Stimulated activated naive B cell treated with anti-CD40 and anti-IgM and Interleukin-4, amounts not matched to agents 10 μg/mL and 1 μg/mL and 100 μg/mL, for 72 hours (primary cell): ENCODE results near the gene ZNF654.
"Not testable (repeated sequence)": the region's sequence is repeated elsewhere in the genome, so short reads cannot be mapped to it uniquely, and the experiment has no call there.

ENCODE experiments used
- ATAC-seq, 2 donors: fragments of 150-1000 bp; cut with Tn5 transposase; replicated peaks; 2 replicates each; pipeline ENCODE4 v1.10.0; 2021; ENCODE audit warnings: moderate library complexity in 1 of 2
- DNase-seq: peaks from one replicate; pipeline ENCODE4 v3.0.0; 2021
- H3K27ac Mint-ChIP-seq: one replicate; pipeline ENCODE4 v1.8.0; 2022; ENCODE audit warnings: mild to moderate bottlenecking, mixed read lengths
- H3K27me3 Mint-ChIP-seq, 2 donors: one replicate each; pipeline ENCODE4 v1.8.0; 2022; ENCODE audit warnings: mixed read lengths in 2 of 2
- H3K36me3 Mint-ChIP-seq, 2 donors: one replicate each; pipeline ENCODE4 v1.8.0; 2022; ENCODE audit warnings: mixed read lengths in 2 of 2, mild to moderate bottlenecking in 1 of 2
- H3K4me1 Mint-ChIP-seq, 2 donors: one replicate each; pipeline ENCODE4 v1.8.0; 2022; ENCODE audit warnings: mixed read lengths in 2 of 2, mild to moderate bottlenecking in 1 of 2
- H3K4me3 Mint-ChIP-seq, 2 donors: one replicate each; pipeline ENCODE4 v1.8.0; 2022; ENCODE audit warnings: mild to moderate bottlenecking in 2 of 2, mixed read lengths in 2 of 2, moderate library complexity in 1 of 2
- H3K9me3 Mint-ChIP-seq, 2 donors: one replicate each; pipeline ENCODE4 v1.8.0; 2022; ENCODE audit warnings: mixed read lengths in 2 of 2, mild to moderate bottlenecking in 1 of 2

ZNF654 gene

DNA sequence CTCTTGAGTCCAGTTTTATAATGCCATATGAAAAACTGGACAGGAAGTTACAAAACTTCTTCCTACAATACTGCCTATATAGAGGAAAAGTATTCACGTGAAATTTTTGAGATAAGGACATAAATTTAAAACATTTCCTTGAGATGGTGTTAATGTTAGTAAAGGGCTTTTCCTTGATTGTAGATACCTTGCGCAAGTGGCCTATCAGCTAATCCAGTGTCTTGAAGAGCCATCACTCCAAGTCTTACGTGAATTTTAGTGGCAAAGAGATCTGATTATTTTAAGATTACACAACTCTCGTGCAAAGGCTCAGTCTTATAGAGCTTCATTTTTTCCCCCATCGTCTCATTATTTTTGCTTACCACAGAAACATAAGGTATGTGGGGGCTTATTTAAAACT, 109.1 kb downstream of the ZNF654 start:
- Mint-ChIP-seq H3K36me3 (peaks cover 16 to 30% of the 10 kb centered on the region in 2 donors), H3K4me3 (no peak overlapping the region), H3K4me1 (peaks cover 0 to under 1% of the 10 kb centered on the region in 2 donors), H3K9me3 (no peaks in the 10 kb centered on the region), H3K27ac (no peak overlapping the region), H3K27me3 (no peaks in the 10 kb centered on the region)
- no peak for DNase-seq
- no peak for ATAC-seq

DNA sequence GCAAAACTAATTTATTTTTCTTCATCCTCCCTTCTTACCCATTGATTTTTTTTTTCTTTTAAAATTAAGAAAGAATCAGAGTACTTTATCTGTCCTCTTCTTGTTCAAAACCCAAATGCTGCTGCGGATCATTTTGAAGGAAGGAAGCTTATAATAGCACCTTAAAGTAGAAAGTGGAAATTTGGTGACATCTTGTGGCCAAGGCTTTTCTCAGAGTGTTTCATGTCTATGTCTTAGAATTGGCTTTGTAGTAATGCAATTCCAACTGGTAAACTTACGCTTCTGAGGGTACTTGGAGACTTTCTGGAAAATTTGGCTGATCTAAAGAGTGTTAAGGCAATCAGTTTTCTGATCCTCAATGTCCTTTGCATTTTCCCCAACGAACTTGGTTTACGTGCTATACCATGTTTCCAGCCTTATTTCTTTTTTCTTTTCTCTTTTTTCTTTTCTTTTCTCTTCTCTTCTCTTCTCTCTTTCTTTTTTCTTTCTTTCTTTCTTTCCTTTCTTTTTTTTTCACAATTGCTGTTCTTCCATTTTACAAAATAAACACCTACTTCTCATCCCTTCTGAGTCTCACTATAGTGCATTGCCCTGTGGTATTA, 121.4 kb downstream of the ZNF654 start:
- no peak overlapping the region for H3K4me3 Mint-ChIP-seq
- no peak overlapping the region for H3K27ac Mint-ChIP-seq
- peak; percentile 63 to 73 for ATAC-seq

DNA sequence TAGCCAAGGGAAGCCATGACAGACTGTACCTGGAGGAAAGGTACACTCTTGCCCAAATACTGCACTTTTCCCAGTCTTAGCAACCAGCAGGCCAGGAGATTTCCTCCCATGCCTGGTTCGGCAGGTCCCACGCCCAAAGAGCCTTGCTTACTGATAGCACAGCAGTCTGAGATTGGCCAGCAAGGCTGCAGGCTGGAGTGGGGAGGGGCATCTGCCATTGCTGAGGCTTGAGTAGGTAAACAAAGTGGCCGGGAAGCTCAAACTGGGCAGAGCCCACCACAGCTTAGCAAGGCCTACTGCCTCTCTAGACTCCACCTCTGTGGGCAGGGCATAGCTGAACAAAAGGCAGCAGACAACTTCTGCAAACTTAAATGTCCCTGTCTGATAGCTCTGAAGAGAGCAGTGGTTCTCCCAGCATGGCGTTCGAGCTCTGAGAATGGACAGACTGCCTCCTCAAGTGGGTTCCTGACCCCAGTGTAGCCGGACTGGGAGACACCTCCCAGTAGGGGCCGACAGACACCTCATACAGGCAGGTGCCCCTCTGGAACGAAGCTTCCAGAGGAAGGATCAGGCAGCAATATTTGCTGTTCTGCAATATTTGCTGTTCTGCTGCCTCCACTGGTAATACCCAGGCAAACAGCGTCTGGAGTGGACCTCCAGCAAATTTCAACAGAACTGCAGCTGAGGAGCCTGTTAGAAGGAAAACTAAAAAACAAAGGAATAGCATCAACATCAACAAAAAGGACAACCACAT, 123.3 kb downstream of the ZNF654 start:
- not testable (repeated sequence) for H3K4me3 Mint-ChIP-seq, H3K36me3 Mint-ChIP-seq, H3K4me1 Mint-ChIP-seq

More for the DNA sequence above, 121.4 kb downstream of the ZNF654 start:
- H3K27me3 Mint-ChIP-seq = no peaks in the 10 kb centered on the region
- DNase-seq = peak; percentile 6
- H3K9me3 Mint-ChIP-seq = peaks cover 5 to 11% of the 10 kb centered on the region in 2 donors
- peaks cover 0 to 7% of the 10 kb centered on the region in 2 donors for H3K36me3 Mint-ChIP-seq
- H3K4me1 Mint-ChIP-seq = no peaks in the 10 kb centered on the region

DNA sequence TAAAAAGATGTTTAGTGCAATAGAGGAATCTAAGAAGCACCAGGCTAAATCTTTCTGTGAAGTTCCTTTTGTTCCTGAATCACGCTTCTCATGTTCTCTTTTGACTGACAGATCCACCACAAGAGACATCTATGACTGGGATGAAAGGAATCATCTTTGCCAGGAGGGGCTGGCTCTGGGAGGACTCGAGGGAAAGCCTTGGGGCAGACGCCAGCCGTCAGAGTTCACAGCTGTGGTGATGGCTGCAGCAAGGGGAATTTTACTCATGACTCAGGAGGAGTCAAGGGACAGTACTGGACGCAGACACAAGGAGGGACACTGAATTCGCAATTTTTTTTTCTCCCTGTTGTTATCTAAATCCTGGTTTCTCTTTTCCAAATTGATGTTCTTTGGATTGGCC, 129.4 kb downstream of the ZNF654 start:
- Mint-ChIP-seq H3K4me3 (no peak overlapping the region), H3K27ac (no peak overlapping the region), H3K9me3 (peaks cover 12 to 13% of the 10 kb centered on the region in 2 donors), H3K4me1 (peaks cover 4 to 10% of the 10 kb centered on the region in 2 donors), H3K36me3 (peaks cover 0 to 4% of the 10 kb centered on the region in 2 donors), H3K27me3 (no peaks in the 10 kb centered on the region)
- ATAC-seq = no peak
- no peak for DNase-seq

More for the DNA sequence above, 123.3 kb downstream of the ZNF654 start:
- peaks cover 5 to 13% of the 10 kb centered on the region in 2 donors for H3K9me3 Mint-ChIP-seq
- ATAC-seq, DNase-seq, H3K27me3 Mint-ChIP-seq, H3K27ac Mint-ChIP-seq: not testable (repeated sequence)

DNA sequence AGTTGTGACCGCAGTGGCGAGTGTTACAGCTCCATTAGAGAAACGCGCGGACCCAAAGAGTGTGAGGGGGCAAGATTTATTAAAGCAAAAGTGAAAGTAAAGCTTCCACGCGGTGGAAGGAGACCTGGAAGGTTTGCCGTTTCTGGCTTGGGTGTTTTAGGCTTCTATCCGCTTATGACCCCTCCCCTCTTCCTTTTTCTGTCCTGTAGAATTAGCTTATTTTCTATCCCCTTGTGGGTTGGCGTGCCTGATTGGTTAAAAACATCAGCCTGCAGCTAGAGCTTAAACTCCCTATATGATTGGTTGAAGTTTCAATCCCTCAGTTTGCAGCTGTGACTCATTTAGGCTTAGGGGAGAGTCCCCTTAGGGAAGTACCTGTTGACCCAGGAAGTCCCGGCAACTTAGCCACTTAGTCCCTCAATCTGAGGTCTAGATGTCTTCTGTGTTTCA, 130.3 kb downstream of the ZNF654 start:
- DNase-seq (peak; percentile 11), ATAC-seq (peak; percentile 81 to 95)
- H3K9me3 Mint-ChIP-seq = peaks cover 8 to 13% of the 10 kb centered on the region in 2 donors
- H3K27me3 Mint-ChIP-seq = no peaks in the 10 kb centered on the region
- peaks cover 4 to 10% of the 10 kb centered on the region in 2 donors for H3K4me1 Mint-ChIP-seq
- peaks cover 0 to 4% of the 10 kb centered on the region in 2 donors for H3K36me3 Mint-ChIP-seq
- H3K4me3 Mint-ChIP-seq = no peak overlapping the region
- no peak overlapping the region for H3K27ac Mint-ChIP-seq

DNA sequence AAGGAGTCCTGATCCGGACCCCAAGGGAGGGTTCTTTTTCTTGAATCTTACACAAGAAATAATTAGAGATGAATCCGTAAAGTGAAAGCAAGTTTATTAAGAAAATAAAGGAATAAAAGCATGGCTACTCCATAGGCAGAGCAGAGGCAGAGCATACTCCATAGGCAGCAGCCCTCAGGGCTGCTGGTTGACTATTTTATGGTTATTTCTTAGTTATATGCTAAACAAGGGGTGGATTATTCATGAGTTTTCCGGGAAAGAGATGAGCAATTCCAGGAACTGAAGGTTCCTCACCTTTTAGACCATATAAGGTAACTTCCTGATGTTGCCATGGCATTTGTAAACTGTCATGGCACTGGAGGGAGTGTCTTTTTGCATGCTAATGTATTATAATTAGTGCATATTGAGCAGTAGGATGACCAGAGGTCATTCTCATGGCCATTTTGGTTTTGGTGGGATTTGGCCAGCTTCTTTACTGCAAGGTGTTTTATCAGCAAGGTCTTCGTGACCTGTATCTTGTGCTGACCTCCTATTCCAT, 132.9 kb downstream of the ZNF654 start:
- ATAC-seq (no peak), DNase-seq (no peak)
- Mint-ChIP-seq H3K36me3 (no peaks in the 10 kb centered on the region), H3K27me3 (no peaks in the 10 kb centered on the region), H3K9me3 (peaks cover 3 to 7% of the 10 kb centered on the region in 2 donors), H3K4me3 (no peak overlapping the region), H3K27ac (no peak overlapping the region), H3K4me1 (peaks cover 5 to 10% of the 10 kb centered on the region in 2 donors)

DNA sequence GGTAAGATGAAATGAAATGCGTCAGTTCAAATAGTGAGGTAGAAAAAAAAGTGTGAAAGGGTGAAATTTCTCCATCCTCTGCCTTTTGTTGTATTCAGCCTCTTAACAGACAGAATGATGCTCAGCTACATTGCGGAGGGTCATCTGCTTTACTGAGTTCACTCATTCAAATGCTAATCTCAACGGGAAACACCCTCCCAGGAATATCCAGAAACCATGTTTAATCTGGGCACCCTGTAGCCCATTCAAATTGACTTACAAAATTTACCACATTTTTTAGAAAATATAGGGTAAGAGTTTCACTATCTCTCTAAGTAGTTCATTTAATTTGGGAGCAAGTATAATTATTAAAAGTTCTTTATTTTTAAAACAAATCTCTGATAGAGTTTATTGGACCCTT, 133.6 kb downstream of the ZNF654 start:
- Mint-ChIP-seq H3K27me3 (no peaks in the 10 kb centered on the region), H3K27ac (no peak overlapping the region), H3K4me3 (no peak overlapping the region), H3K36me3 (no peaks in the 10 kb centered on the region), H3K4me1 (peaks cover 6 to 10% of the 10 kb centered on the region in 2 donors), H3K9me3 (peaks cover 3 to 7% of the 10 kb centered on the region in 2 donors)
- ATAC-seq = no peak
- DNase-seq = no peak
